ENCODE data around the gene GOLM1.

- TF ChIP-seq EGR1 (IDR thresholded peaks at IDR 0.05; ENCODE audit: low read depth in 2 of 2) = no peak
- no peak for TF ChIP-seq REST (IDR thresholded peaks at IDR 0.05)
- TF ChIP-seq HNF4G (IDR thresholded peaks at IDR 0.05) = no peak
- TF ChIP-seq JUND (IDR thresholded peaks at IDR 0.05) = no peak
- no peak for TF ChIP-seq CTCF (IDR thresholded peaks at IDR 0.05; ENCODE audit: low read depth, low read length, missing input control)
- TF ChIP-seq ATF3 (IDR thresholded peaks at IDR 0.05) = no peak
- TF ChIP-seq MAX (IDR thresholded peaks at IDR 0.05) = no peak
- TF ChIP-seq SP1 (IDR thresholded peaks at IDR 0.05) = no peak
- no peak for TF ChIP-seq HNF4A (conservative IDR thresholded peaks at IDR 0.05)
- no peak for TF ChIP-seq YY1 (IDR thresholded peaks at IDR 0.05)
- no peak for TF ChIP-seq RXRA (IDR thresholded peaks at IDR 0.05)
- no peak for TF ChIP-seq TAF1 (conservative IDR thresholded peaks at IDR 0.05)
- TF ChIP-seq GABPA (IDR thresholded peaks at IDR 0.05 in 1 of 2, conservative IDR thresholded peaks at IDR 0.05 in 1 of 2) = no peak
- TF ChIP-seq, protein P1, sequence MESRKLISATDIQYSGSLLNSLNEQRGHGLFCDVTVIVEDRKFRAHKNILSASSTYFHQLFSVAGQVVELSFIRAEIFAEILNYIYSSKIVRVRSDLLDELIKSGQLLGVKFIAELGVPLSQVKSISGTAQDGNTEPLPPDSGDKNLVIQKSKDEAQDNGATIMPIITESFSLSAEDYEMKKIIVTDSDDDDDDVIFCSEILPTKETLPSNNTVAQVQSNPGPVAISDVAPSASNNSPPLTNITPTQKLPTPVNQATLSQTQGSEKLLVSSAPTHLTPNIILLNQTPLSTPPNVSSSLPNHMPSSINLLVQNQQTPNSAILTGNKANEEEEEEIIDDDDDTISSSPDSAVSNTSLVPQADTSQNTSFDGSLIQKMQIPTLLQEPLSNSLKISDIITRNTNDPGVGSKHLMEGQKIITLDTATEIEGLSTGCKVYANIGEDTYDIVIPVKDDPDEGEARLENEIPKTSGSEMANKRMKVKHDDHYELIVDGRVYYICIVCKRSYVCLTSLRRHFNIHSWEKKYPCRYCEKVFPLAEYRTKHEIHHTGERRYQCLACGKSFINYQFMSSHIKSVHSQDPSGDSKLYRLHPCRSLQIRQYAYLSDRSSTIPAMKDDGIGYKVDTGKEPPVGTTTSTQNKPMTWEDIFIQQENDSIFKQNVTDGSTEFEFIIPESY (IDR thresholded peaks at IDR 0.05) = no peak
Observed at GRCh38 chr9:86043586-86043985, 55.8 kb downstream of the GOLM1 start.
